H9 (cell line): Measurements from ENCODE around the gene ARL4C. TPM values are rescaled to one million over a fixed set of nuclear protein-coding genes. Genes with fewer than 3 reads are reported as not detected.

Source experiments
- DNase-seq: peaks from one replicate; pipeline ENCODE4 v3.0.0-alpha.2; 2017
- H2AFZ ChIP-seq: one replicate; pipeline ENCODE4 v1.6.1; 2013; ENCODE audit warnings: mild to moderate bottlenecking, low read length, control low read depth, moderate library complexity
- H2AK5ac ChIP-seq: 2 replicates; pipeline ENCODE4 v1.6.1; 2013; ENCODE audit warnings: low read length, control low read depth, mixed read lengths; ENCODE audit not compliant: insufficient read length
- H2BK120ac ChIP-seq: one replicate; pipeline ENCODE4 v1.6.1; 2013; ENCODE audit warnings: low read depth, mild to moderate bottlenecking, low read length, control low read depth, inconsistent platforms; ENCODE audit not compliant: poor library complexity, severe bottlenecking
- H2BK12ac ChIP-seq: 2 replicates; pipeline ENCODE4 v1.6.1; 2013; ENCODE audit warnings: low read length, control low read depth, mixed read lengths, low read depth; ENCODE audit not compliant: insufficient read length
- H2BK15ac ChIP-seq: 2 replicates; pipeline ENCODE4 v1.6.1; 2013; ENCODE audit warnings: low read depth, low read length, control low read depth
- H2BK20ac ChIP-seq: one replicate; pipeline ENCODE4 v1.6.1; 2013; ENCODE audit warnings: low read depth, mild to moderate bottlenecking, low read length, control low read depth, inconsistent platforms; ENCODE audit not compliant: poor library complexity, severe bottlenecking
- H2BK5ac ChIP-seq: 2 replicates; pipeline ENCODE4 v1.6.1; 2013; ENCODE audit warnings: low read length, control low read depth, mixed read lengths; ENCODE audit not compliant: insufficient read length
- H3K14ac ChIP-seq: 2 replicates; pipeline ENCODE4 v1.6.1; 2013; ENCODE audit warnings: low read length, control low read depth; ENCODE audit not compliant: insufficient read depth
- H3K18ac ChIP-seq: 2 replicates; pipeline ENCODE4 v1.6.1; 2013; ENCODE audit warnings: low read depth, mild to moderate bottlenecking, mixed read lengths, low read length, control low read depth; ENCODE audit not compliant: insufficient read length
- H3K23ac ChIP-seq: 2 replicates; pipeline ENCODE4 v1.6.1; 2013; ENCODE audit warnings: low read length, control low read depth, mixed read lengths, low read depth; ENCODE audit not compliant: insufficient read length
- H3K23me2 ChIP-seq: 2 replicates; pipeline ENCODE4 v1.6.1; 2013; ENCODE audit warnings: low read depth, mild to moderate bottlenecking, mixed read lengths, low read length, control low read depth; ENCODE audit not compliant: insufficient read length, poor library complexity, severe bottlenecking
- H3K27ac ChIP-seq: 2 replicates; pipeline ENCODE4 v1.5.1; 2013; ENCODE audit warnings: low read length, control low read depth, mixed read lengths, low read depth; ENCODE audit not compliant: insufficient read length
- H3K27me3 ChIP-seq: 2 replicates; pipeline ENCODE4 v1.6.1; 2013; ENCODE audit warnings: low read length, control low read depth, inconsistent platforms; ENCODE audit not compliant: insufficient read depth
- H3K4ac ChIP-seq: 2 replicates; pipeline ENCODE4 v1.6.1; 2013; ENCODE audit warnings: low read depth, mild to moderate bottlenecking, control low read depth, inconsistent platforms, low read length, moderate library complexity
- H3K4me1 ChIP-seq: 2 replicates; pipeline ENCODE4 v1.6.1; 2013; ENCODE audit warnings: low read length, control low read depth, inconsistent platforms; ENCODE audit not compliant: insufficient read depth
- H3K4me2 ChIP-seq: 2 replicates; pipeline ENCODE4 v1.6.1; 2013; ENCODE audit warnings: low read length, control low read depth, mixed read lengths; ENCODE audit not compliant: insufficient read length, insufficient read depth
- H3K56ac ChIP-seq: 2 replicates; pipeline ENCODE4 v1.6.1; 2013; ENCODE audit warnings: low read depth, mild to moderate bottlenecking, mixed read lengths, low read length, control low read depth; ENCODE audit not compliant: insufficient read length
- H3K79me1 ChIP-seq: 2 replicates; pipeline ENCODE4 v1.6.1; 2013; ENCODE audit warnings: low read depth, mild to moderate bottlenecking, moderate library complexity, low read length, control low read depth, inconsistent platforms; ENCODE audit not compliant: insufficient read depth, poor library complexity, severe bottlenecking
- H3K79me2 ChIP-seq: 2 replicates; pipeline ENCODE4 v1.6.1; 2013; ENCODE audit warnings: low read length, control low read depth, inconsistent platforms; ENCODE audit not compliant: insufficient read depth
- H3K9ac ChIP-seq: 2 replicates; pipeline ENCODE4 v1.6.1; 2013; ENCODE audit warnings: low read length, control low read depth, mixed read lengths; ENCODE audit not compliant: insufficient read length; ENCODE audit errors: extremely low read depth
- H3K9me3 ChIP-seq: one replicate; pipeline ENCODE4 v1.6.1; 2013; ENCODE audit warnings: low read depth, low read length, inconsistent platforms; ENCODE audit not compliant: control insufficient read depth
- H3T11ph ChIP-seq: one replicate; pipeline ENCODE4 v1.6.1; 2013; ENCODE audit warnings: mild to moderate bottlenecking, low read length, control low read depth, inconsistent platforms
- H4K20me1 ChIP-seq: one replicate; pipeline ENCODE4 v1.6.1; 2013; ENCODE audit not compliant: control insufficient read depth, insufficient read length, insufficient read depth
- H4K5ac ChIP-seq: 2 replicates; pipeline ENCODE4 v1.6.1; 2013; ENCODE audit warnings: low read depth, mild to moderate bottlenecking, mixed read lengths, low read length, control low read depth; ENCODE audit not compliant: insufficient read length
- H4K8ac ChIP-seq: replicated peaks from 2 replicates; pipeline ENCODE4 v1.6.1; 2013; ENCODE audit warnings: low read length, control low read depth, mixed read lengths, low read depth; ENCODE audit not compliant: insufficient read length
- H4K91ac ChIP-seq: 2 replicates; pipeline ENCODE4 v1.6.1; 2013; ENCODE audit warnings: low read depth, mild to moderate bottlenecking, moderate library complexity, mixed read lengths, low read length, control low read depth; ENCODE audit not compliant: insufficient read length
- H3K27ac Mint-ChIP-seq, 3 experiments: 2 replicates in 2 of 3; 3 replicates in 1 of 3; pipeline ENCODE4 v1.8.0; 2020 to 2021; ENCODE audit warnings: mixed read lengths in 3 of 3, mild to moderate bottlenecking in 1 of 3, moderate library complexity in 1 of 3
- H3K27me3 Mint-ChIP-seq: 2 replicates; pipeline ENCODE4 v1.8.0; 2021; ENCODE audit warnings: low read depth, mild to moderate bottlenecking, moderate library complexity, mixed read lengths
- H3K36me3 Mint-ChIP-seq, 3 experiments: 2 replicates in 2 of 3; 3 replicates in 1 of 3; pipeline ENCODE4 v1.8.0; 2020 to 2021; ENCODE audit warnings: low read depth in 3 of 3, mixed read lengths in 3 of 3; ENCODE audit not compliant: insufficient read depth in 1 of 3
- H3K4me1 Mint-ChIP-seq, 2 experiments: 2 replicates each; pipeline ENCODE4 v1.8.0; 2020; ENCODE audit warnings: mixed read lengths in 2 of 2
- H3K4me3 Mint-ChIP-seq, 2 experiments: 2 replicates in 1 of 2; 3 replicates in 1 of 2; pipeline ENCODE4 v1.8.0; 2020 to 2021; ENCODE audit warnings: mild to moderate bottlenecking in 2 of 2, mixed read lengths in 2 of 2, moderate library complexity in 1 of 2
- H3K9me3 Mint-ChIP-seq, 2 experiments: 2 replicates in 1 of 2; 3 replicates in 1 of 2; pipeline ENCODE4 v1.8.0; 2020; ENCODE audit warnings: mild to moderate bottlenecking in 2 of 2, mixed read lengths in 2 of 2, moderate library complexity in 1 of 2
- WGBS: extraction: QIAGEN DNeasy Blood & Tissue Kit; methylation state at CpG from one replicate; pipeline ENCODE4 v1.1.7; 2013; ENCODE audit warnings: missing lambda C conversion rate, low lambda C conversion rate, mixed read lengths; ENCODE audit not compliant: insufficient read length; ENCODE audit errors: extremely low coverage; 5-methylcytosine and 5-hydroxymethylcytosine counted together
- total RNA-seq: library from RNA; stranded (reverse); gene quantifications from 2 replicates; pipeline ENCODE4 v1.2.1, GENCODE V29; 2021
- TF ChIP-seq, protein P1 (sequence below): fragments of 200-600 bp; sonication (generic); conservative IDR thresholded peaks from 3 replicates; pipeline ENCODE4 v1.8.0; 2021; ENCODE audit warnings: antibody characterized with exemption, mild to moderate bottlenecking

Gene ARL4C
- total RNA-seq, 1 experiment from 2014 or later: 12.0 TPM

DNA sequence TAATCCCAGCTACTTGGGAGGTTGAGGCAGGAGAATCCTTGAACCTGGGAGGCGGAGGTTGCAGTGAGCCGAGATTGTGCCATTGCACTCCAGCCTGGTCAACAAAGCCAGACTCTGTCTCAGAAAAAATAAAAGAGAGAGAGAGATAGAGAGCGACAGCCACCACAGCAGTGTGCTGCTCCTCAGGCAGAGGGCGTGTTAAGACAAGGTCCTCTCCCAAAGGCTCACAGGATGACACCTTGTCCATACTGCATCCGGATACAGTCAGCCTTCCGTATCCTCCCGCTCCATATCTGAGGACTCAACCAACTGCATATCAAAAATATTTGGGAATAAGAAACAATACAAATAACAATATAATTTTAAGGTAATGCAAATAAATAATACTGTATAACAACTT lies 20.1 kb downstream of the ARL4C start:
- Histone ChIP-seq H3K9me3 (no peaks in the 10 kb centered on the region), H4K20me1 (no peaks in the 10 kb centered on the region), H3K27me3 (no peaks in the 10 kb centered on the region), H4K5ac (no peak overlapping the region), H2AK5ac (no peak overlapping the region), H3K4me1 (no peaks in the 10 kb centered on the region), H2BK5ac (no peak overlapping the region), H3K23ac (no peak overlapping the region), H3K27ac (no peak overlapping the region), H2BK12ac (no peak overlapping the region), H3T11ph (no peak overlapping the region), H2BK120ac (no peak overlapping the region), H3K4me2 (no peak overlapping the region), H3K4ac (no peak overlapping the region), H4K8ac (no peak overlapping the region), H3K18ac (no peak overlapping the region), H3K79me2 (no peaks in the 10 kb centered on the region), H2AFZ (no peak overlapping the region), H2BK15ac (no peak overlapping the region), H3K79me1 (no peaks in the 10 kb centered on the region), H2BK20ac (no peak overlapping the region), H3K9ac (no peak overlapping the region), H3K14ac (no peak overlapping the region), H3K56ac (no peak overlapping the region), H4K91ac (no peak overlapping the region), H3K23me2 (no peaks in the 10 kb centered on the region)
- H3K9me3 Mint-ChIP-seq: peaks cover 2 to 3% of the 10 kb centered on the region in 2 experiments; a peak in 3 of 5 replicates
- H3K27me3 Mint-ChIP-seq: peaks cover 14% of the 10 kb centered on the region
- no peaks in the 10 kb centered on the region; a peak in 1 of 7 replicates for H3K36me3 Mint-ChIP-seq
- no peak overlapping the region for H3K4me3 Mint-ChIP-seq
- WGBS: no CpG with 5 or more reads among the region's 7 CpGs
- TF ChIP-seq, protein P1, sequence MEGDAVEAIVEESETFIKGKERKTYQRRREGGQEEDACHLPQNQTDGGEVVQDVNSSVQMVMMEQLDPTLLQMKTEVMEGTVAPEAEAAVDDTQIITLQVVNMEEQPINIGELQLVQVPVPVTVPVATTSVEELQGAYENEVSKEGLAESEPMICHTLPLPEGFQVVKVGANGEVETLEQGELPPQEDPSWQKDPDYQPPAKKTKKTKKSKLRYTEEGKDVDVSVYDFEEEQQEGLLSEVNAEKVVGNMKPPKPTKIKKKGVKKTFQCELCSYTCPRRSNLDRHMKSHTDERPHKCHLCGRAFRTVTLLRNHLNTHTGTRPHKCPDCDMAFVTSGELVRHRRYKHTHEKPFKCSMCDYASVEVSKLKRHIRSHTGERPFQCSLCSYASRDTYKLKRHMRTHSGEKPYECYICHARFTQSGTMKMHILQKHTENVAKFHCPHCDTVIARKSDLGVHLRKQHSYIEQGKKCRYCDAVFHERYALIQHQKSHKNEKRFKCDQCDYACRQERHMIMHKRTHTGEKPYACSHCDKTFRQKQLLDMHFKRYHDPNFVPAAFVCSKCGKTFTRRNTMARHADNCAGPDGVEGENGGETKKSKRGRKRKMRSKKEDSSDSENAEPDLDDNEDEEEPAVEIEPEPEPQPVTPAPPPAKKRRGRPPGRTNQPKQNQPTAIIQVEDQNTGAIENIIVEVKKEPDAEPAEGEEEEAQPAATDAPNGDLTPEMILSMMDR: peak; percentile 35; the same call in 2 of the 3 replicates
- H3K4me1 Mint-ChIP-seq: no peaks in the 10 kb centered on the region
- no peak for DNase-seq
- no peak overlapping the region for H3K27ac Mint-ChIP-seq
